ENCODE results near the gene NKX2-3. TPM values are rescaled to one million over a fixed set of nuclear protein-coding genes. Genes with fewer than 3 reads are reported as not detected.

Gene NKX2-3
- 0.07 TPM in 1 of 2 replicates, not detected in the other for total RNA-seq

DNA sequence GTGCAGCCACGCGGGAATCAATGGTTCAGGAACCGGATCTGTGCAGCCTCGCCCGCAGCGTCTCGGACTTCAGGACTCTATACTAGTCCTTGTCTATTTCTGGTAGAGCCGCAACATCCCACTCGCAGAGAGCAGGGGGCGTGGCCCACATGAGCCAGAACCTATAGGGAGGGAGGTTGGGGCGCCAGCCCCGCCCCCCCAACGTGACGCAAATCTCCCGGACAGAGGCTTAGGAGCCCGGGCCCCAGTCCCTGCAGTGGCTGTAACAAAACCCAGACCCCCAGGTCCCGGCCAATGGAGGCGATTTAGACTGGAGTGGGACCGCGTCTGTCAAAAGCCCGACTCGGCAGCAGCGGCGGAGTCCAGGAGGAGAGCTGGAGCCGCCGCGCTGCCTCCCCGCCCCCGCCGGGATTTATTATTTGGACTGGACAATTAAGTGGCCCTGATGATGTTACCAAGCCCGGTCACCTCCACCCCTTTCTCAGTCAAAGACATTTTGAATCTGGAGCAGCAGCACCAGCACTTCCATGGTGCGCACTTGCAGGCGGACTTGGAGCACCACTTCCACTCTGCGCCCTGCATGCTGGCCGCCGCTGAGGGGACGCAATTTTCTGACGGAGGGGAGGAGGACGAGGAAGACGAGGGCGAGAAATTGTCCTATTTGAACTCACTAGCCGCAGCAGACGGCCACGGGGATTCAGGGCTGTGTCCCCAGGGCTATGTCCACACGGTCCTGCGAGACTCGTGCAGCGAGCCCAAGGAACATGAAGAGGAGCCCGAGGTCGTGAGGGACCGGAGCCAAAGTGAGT lies at the start of gene NKX2-3:
Gene NKX2-3, plus strand, starts transcription at position 256 of the 809 bp plus-strand sequence. Its CDS starts 190 bp downstream, at position 446.
- DNase-seq (ENCODE audit: low read depth, low spot score), result peak; percentile 10

DNA sequence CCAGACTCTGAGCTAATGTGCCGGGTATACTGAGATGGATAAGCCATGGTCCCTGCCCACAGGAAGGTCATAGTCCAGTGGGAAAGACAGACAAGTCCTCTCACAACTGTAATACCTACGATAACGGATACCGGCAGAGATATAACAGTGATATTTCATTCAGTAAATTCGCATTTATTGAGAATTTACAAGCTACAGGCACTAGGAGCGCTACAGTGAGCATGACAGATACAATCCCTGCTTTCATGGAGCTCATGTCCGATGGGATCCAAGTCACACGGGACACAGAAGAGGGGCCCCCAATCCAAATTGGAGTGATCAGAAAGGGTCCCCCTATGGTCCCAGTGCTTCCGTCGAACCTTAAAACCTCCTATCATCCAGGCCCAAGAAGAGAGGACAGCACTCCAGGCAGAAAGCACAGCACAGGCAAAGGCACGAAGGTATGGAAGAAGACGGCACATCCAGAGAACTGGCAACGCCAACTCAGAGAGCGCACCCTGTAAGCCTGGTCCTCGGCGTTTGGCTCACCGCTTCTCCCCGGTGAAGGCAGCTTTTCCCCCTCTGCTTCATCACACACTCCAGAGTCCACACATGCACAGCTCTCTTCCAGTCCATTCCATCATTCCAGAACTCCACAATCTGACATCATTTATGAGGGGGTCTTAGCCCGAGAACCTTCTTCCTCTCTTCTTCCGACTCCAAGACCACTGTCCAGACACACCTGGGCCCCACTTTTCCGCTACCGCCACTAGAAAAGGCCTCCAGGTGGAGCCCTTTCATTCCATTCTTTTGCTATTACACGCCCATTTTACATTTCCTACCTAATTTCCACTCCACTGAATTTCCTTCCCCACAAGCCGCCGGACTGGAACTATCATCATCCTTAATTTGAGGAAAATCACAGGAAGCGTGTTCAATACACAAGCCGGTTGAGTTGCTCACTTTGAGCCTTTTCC lies 47.8 kb upstream of the NKX2-3 start:
- no peak for DNase-seq (ENCODE audit: low read depth, low spot score)

- DNase-seq (ENCODE audit: low read depth, low spot score), result no peak
Observed at GRCh38 chr10:99487125-99487807, 45.5 kb upstream of the NKX2-3 start.

DNA sequence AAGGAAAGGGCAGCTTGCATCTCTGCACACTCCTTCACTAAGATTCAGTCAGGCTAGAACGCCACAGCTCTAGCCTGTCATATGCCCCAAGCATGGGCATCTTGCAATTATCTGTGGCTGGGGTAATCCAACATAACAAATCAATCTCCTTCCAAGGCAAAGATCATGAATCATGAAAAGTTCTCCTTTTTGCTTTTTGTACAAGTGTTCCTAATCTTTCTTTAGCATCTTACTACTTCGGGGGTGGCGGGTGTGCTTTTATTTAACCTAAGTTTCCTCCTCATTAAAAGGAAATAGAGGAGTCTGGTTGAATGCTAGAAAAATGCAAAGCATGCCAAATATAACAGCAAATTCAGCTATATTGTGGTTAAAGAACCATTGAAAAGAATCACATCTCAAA lies 43.5 kb upstream of the NKX2-3 start:
- DNase-seq (ENCODE audit: low read depth, low spot score), result no peak

DNA sequence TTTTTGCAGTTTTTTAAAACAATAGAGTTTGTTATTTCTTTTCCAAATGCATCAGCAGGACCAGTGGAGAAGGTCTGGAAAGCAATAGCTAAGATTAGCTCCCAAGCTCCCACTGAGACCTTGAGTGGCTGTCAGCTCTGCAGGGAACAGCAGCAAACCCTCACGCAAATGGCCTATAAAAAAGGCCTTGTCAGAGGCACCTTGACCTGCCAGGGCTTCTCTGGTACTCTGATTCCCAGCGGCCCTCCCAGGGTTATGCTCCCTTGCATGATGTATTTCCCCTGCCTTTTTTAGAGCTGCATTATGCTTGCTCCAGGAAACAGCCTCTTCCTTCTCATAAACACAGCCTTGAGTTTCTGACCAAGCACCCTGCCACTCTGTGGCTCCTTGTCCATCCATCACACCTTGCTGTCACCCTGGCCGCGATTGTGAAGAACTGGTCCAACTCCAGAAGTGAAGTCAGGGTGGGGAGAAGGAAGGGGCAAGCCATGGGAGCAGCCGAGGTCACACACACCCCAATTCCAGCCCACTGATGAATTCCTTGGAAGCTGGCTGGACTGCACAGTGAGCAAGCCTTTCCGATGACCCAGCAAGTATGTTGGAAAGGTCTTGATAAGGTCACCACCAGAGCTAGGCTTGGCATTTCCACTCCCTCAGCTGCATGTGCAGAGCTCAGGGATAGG lies 35.3 kb upstream of the NKX2-3 start:
- DNase-seq (ENCODE audit: low read depth, low spot score), result no peak

- DNase-seq (ENCODE audit: low read depth, low spot score), result no peak
Observed at GRCh38 chr10:99506416-99506815, 26.3 kb upstream of the NKX2-3 start.

DNA sequence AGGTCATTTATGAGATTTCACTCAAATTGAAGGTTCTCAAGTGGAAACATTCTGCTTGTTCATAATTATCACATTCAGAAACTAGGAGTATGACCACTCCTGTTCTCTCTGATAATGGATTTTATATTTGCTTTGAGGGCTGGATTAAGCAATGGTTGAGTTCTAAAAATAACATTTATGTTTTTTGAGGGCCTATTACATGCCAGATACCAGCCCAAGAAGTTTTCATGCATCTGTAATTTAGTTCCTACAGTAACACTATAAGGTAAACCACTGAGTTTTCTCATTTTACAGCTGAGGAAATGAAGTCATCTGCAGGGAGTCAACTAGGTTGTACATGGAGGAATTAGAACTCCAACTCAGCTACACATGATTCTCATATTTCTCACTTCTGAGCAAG lies 25.5 kb upstream of the NKX2-3 start:
- DNase-seq (ENCODE audit: low read depth, low spot score), result no peak

GRCh38 chr10:99513061-99513460 lies 19.7 kb upstream of the NKX2-3 start:
- DNase-seq (ENCODE audit: low read depth, low spot score), result no peak

- DNase-seq (ENCODE audit: low read depth, low spot score), result no peak
Observed at GRCh38 chr10:99519690-99520039, 13.1 kb upstream of the NKX2-3 start.

DNA sequence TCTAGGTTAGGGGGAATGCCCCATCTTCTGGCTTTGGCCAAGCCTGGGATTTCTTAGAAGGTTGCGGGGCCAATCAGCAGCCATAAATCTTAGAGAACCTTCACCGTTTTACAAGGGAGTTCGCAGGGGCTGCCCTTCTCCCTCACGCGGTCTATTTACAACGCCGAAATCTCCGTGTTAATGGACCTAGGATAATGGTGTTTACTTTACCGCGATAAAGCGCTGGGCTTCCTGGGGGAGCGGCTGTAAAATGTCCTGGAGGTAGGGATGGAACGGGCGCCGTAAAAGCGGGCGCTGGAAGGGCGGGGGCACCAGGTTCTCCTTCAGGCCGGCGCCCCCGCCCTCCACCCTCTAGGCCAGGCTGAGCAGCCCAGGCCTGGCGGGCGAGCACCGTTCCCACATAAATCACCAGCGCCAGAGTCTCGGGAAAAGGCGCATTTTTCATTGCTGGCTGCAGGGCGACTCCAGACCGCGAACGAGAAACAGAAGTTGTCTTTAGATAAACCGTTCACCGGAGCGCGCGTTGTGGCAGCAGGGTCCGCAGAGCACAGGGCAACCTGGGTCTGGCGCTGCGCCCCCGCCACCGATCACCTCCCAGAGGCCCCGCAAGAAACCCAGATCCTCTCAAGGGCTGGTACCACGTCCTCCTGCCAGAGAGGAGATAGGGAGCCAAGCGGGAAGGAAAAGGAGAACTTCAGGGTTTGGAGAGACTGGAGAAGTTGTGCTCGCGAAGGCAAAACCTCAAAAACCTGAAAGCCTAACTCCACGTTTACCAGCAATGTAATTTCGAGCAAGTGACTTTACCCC lies 12.5 kb upstream of the NKX2-3 start:
- no peak for DNase-seq (ENCODE audit: low read depth, low spot score)

GRCh38 chr10:99520847-99521764 lies 11.6 kb upstream of the NKX2-3 start:
- no peak for DNase-seq (ENCODE audit: low read depth, low spot score)

- DNase-seq (ENCODE audit: low read depth, low spot score), result no peak
Observed at GRCh38 chr10:99521765-99522469, 10.8 kb upstream of the NKX2-3 start.

- DNase-seq (ENCODE audit: low read depth, low spot score), result no peak
Observed at GRCh38 chr10:99522470-99523250, 10.1 kb upstream of the NKX2-3 start.

GRCh38 chr10:99523251-99523773 lies 9.4 kb upstream of the NKX2-3 start:
- DNase-seq (ENCODE audit: low read depth, low spot score), result no peak

DNA sequence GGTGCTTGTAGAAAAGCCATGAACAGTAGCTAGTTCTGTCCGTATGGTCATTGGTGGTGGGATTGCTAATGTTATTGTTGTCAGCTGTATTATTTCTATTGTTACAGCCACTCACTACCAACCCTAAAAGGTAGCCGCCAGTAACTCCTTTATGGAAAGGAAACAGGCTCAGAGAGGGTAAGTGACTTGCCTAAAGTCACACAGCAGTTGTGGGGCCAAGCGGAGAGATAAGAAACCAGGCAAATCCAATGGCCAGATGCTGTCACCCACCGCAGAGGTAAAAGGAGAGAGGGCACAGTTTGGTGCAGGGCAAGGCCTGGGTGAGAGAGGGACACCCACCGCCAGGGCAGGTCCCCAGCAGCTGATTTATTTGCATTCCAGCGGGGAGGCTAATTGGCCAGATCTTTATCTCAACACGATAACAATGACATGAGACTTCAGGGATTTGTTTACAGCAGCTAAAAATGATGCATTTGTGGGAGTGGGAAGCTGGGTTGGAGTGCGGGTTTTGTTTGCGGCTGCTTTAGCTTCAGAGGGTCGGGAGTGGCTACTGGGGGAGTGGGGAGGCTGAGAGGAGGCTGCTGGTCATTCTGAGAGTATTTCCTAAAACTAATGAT lies 8.6 kb upstream of the NKX2-3 start:
- DNase-seq (ENCODE audit: low read depth, low spot score), result no peak

GRCh38 chr10:99524736-99525380 lies 7.9 kb upstream of the NKX2-3 start:
- DNase-seq (ENCODE audit: low read depth, low spot score), result no peak

DNA sequence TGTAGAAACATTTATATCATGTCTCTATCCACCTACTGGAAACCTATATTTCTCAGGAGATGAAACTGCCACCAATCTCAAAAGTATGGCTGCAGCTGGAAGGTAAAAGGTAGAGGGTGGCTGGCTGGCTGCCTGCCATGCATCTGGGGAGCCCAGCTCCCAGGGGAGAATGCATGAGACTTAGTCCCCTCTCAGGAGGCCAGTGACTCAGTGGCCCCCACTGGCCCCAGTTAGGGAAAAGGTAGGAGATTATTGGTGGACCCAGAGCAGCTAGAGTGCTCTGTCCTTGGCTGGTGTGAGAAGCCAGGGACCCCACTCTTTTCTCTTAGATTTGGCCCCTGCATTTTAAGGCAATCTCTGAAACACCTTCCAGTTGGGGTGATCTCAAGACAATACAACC lies 6.8 kb upstream of the NKX2-3 start:
- DNase-seq (ENCODE audit: low read depth, low spot score), result no peak
